Activated B cell treated with CpG ODN at 0.5 μM for 24 hours (primary cell): Measurements from ENCODE around the gene MVK. TPM values are rescaled to one million over a fixed set of nuclear protein-coding genes. Genes with fewer than 3 reads are reported as not detected.

Experiments
- ATAC-seq: fragments of 200-7000 bp; cut with Tn5 transposase; one replicate; pipeline ENCODE4 v1.10.0; 2021; ENCODE audit warnings: low read depth, mild to moderate bottlenecking, moderate library complexity
- CTCF ChIA-PET: fragments of 350-600 bp; sonication (Branson Sonifier 250); formaldehyde crosslinking; loops from one replicate; lab custom pipeline; 2021; ENCODE audit warnings: antibody characterized with exemption; lab: Charles Lee
- POLR2A ChIA-PET: fragments of 350-600 bp; sonication (Branson Sonifier 250); formaldehyde crosslinking; loops from one replicate; lab custom pipeline; 2021; ENCODE audit warnings: antibody characterized with exemption; lab: Charles Lee
- DNase-seq: peaks from one replicate; pipeline ENCODE4 v3.0.0; 2022
- H3K27ac Mint-ChIP-seq: one replicate; pipeline ENCODE4 v1.8.0; 2020; ENCODE audit warnings: mixed read lengths
- H3K27me3 Mint-ChIP-seq: one replicate; pipeline ENCODE4 v1.8.0; 2021; ENCODE audit warnings: mixed read lengths
- H3K36me3 Mint-ChIP-seq: one replicate; pipeline ENCODE4 v1.8.0; 2021; ENCODE audit warnings: low read depth, mixed read lengths
- H3K4me1 Mint-ChIP-seq: one replicate; pipeline ENCODE4 v1.8.0; 2021; ENCODE audit warnings: mixed read lengths
- H3K4me3 Mint-ChIP-seq: one replicate; pipeline ENCODE4 v1.8.0; 2020; ENCODE audit warnings: mild to moderate bottlenecking, mixed read lengths
- H3K9me3 Mint-ChIP-seq: one replicate; pipeline ENCODE4 v1.8.0; 2020; ENCODE audit warnings: mixed read lengths
- intact Hi-C: fragments of 100-400 bp; cut with micrococcal nuclease; formaldehyde crosslinking; loops from one replicate; pipeline ENCODE4 v1.15.1; 2024
- total RNA-seq: library from RNA; stranded (reverse); gene quantifications from 2 replicates; pipeline ENCODE4 v1.2.3, GENCODE V29; 2022
- TF ChIP-seq, protein P1 (sequence below): fragments of 200-600 bp; IDR thresholded peaks from one replicate; pipeline ENCODE4 v1.8.0; 2022; ENCODE audit warnings: antibody characterized with exemption, mild to moderate bottlenecking

Gene MVK
- 28.5 and 30.3 TPM in 2 replicates for total RNA-seq

DNA sequence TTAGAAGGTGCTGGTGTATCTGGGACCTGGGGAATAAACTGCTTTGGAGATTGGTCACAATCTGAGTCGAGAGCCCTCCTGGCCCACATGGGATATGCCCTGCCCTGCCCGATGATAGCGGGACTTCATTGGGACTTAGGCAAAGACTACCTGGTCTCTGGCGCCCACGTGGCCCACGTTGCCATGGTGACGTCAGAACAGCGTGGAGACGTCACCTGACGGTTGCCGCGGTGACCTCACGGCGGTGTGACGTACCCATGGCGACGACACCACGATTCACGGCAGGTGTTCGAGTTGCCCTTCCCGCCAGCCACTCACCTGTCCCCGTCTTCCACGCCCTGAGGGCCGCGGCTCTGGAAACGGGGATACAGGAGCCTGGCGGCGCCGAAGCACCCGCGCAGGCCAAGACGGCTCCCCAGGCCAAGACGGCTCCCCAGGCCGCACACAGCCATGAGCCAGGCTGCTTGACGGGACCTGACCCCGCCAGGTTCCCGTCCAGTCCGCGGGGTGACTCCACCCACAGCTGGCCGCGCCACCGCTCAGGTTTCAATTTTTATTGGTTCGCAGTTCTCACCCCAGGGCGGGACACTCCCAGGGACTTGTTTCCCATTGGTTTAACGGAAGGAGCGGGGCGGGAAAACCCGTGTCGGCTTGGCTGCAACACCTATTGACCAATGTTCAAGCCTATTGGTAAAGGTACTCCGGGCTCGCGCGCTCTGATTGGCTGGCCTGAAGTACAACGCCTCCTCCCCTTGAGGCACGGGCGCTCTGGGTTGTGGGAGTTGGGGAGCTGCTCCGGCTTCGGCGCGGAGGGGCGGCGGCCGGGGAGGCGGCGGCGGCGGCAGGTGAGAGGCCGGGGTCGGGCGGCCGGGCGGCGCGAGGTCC is at the start of gene MVK, which contains the start of gene MMAB:
Gene MVK (plus strand): TSS at position 766 of the 885 bp plus-strand sequence. CDS start 1,029 bp downstream, outside the sequence.
Gene MMAB (minus strand): TSS at position 476 of the 885 bp plus-strand sequence. CDS start 24 bp downstream, at position 452.
- Mint-ChIP-seq H3K27ac (peak within 1 kb of the TSS; percentile 90), H3K27me3 (no peaks in the 10 kb centered on the region), H3K36me3 (peaks cover 59% of the 10 kb centered on the region), H3K4me1 (peaks cover 25% of the 10 kb centered on the region), H3K9me3 (no peaks in the 10 kb centered on the region), H3K4me3 (peak within 1 kb of the TSS; percentile 93)
- ChIA-PET CTCF (interaction anchor here (1.3 kb wide), 3 partner anchors 24 to 201 kb away, joined by 3 to 7 read pairs (median 3); no protein-coding TSS in a partner anchor), POLR2A (interaction anchor here (0.6 to 1.5 kb wide), 5 partner anchors 11 to 147 kb away, joined by 3 to 6 read pairs (median 5); partner anchors contain the start of genes KCTD10 and UBE3B)
- peak; percentile 94 for ATAC-seq
- TF ChIP-seq, protein P1, sequence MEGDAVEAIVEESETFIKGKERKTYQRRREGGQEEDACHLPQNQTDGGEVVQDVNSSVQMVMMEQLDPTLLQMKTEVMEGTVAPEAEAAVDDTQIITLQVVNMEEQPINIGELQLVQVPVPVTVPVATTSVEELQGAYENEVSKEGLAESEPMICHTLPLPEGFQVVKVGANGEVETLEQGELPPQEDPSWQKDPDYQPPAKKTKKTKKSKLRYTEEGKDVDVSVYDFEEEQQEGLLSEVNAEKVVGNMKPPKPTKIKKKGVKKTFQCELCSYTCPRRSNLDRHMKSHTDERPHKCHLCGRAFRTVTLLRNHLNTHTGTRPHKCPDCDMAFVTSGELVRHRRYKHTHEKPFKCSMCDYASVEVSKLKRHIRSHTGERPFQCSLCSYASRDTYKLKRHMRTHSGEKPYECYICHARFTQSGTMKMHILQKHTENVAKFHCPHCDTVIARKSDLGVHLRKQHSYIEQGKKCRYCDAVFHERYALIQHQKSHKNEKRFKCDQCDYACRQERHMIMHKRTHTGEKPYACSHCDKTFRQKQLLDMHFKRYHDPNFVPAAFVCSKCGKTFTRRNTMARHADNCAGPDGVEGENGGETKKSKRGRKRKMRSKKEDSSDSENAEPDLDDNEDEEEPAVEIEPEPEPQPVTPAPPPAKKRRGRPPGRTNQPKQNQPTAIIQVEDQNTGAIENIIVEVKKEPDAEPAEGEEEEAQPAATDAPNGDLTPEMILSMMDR = no peak
- intact Hi-C loops = loop anchor here (1.0 to 10.0 kb wide), 9 partner anchors 96 to 1811 kb away; partner anchors contain the start of genes ATP2A2, FAM222A, GLTP and ISCU
- peak; percentile 92 for DNase-seq

DNA sequence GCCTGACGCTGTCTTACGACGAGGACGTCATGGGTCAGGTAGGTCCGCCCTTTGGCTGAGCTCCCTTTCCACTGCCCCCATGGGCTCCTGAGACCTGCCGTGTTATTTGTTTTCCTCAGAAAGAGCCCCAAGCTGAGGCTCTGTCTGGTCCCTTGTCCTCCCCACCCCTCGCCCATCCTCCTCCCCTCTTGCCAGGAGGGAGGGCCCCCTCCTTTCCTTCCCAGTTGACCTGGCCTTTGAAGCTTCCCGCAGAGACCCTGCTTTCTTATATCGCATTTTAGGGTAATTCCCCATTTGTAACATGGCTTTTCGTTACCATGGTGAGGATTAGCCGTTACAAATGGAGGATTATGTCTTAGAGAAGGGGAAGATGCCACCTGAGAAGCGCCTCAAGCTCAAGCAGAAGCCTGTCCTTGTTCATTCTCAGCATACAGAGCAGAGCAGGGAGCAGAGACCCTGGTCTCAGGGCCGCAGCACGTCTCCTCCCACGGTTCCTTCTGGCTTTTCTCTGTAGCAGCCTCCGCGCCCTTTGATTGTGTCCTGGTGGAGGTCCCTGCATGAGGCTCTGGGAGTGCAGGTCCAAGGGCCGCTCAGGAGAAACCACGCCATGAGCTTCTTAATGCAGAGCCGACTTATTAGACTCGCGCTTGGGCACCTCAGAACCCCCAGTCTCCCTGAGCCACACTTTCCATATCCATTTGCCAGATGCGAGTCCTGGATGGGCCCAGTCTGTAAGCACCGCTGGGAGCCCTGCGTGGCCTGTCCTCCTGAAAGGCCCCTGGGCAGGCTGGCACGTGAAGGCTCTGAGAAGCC is 48.9 kb upstream of the MVK start:
- H3K4me1 Mint-ChIP-seq = no peaks in the 10 kb centered on the region
- no peak for ATAC-seq
- ChIA-PET CTCF (no interaction called here), POLR2A (interaction anchor here (0.6 kb wide), 2 partner anchors 306 to 1109 kb away, joined by 3 to 5 read pairs; no protein-coding TSS in a partner anchor)
- H3K36me3 Mint-ChIP-seq = peaks cover 88% of the 10 kb centered on the region
- no peak for DNase-seq
- no peak overlapping the region for H3K27ac Mint-ChIP-seq
- intact Hi-C loops = no loop called here
- TF ChIP-seq, protein P1 = no peak
- H3K9me3 Mint-ChIP-seq = no peaks in the 10 kb centered on the region
- no peak overlapping the region for H3K4me3 Mint-ChIP-seq
- no peaks in the 10 kb centered on the region for H3K27me3 Mint-ChIP-seq

DNA sequence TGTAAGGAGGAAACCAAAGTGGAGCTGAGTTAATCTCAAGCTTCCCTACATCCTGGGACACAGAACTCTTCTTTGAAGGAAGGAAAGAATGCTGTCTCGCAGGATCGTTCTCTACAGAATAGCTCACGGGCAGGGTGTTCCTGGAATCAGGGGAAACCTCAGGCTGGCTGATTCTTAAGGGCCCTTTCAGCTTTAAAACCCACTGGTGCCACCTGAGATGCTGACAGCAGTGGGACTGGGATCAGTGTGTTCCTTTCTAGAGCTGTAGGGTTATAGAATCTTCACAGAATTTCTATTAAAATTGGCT is 48.4 kb upstream of the MVK start:
- no peak overlapping the region for H3K4me3 Mint-ChIP-seq
- peaks cover 88% of the 10 kb centered on the region for H3K36me3 Mint-ChIP-seq
- TF ChIP-seq, protein P1 = no peak
- no peaks in the 10 kb centered on the region for H3K9me3 Mint-ChIP-seq
- H3K27me3 Mint-ChIP-seq = no peaks in the 10 kb centered on the region
- no peak for ATAC-seq
- ChIA-PET CTCF (no interaction called here), POLR2A (no interaction called here)
- H3K4me1 Mint-ChIP-seq = no peaks in the 10 kb centered on the region
- H3K27ac Mint-ChIP-seq = no peak overlapping the region
- intact Hi-C loops = no loop called here
- DNase-seq = no peak

DNA sequence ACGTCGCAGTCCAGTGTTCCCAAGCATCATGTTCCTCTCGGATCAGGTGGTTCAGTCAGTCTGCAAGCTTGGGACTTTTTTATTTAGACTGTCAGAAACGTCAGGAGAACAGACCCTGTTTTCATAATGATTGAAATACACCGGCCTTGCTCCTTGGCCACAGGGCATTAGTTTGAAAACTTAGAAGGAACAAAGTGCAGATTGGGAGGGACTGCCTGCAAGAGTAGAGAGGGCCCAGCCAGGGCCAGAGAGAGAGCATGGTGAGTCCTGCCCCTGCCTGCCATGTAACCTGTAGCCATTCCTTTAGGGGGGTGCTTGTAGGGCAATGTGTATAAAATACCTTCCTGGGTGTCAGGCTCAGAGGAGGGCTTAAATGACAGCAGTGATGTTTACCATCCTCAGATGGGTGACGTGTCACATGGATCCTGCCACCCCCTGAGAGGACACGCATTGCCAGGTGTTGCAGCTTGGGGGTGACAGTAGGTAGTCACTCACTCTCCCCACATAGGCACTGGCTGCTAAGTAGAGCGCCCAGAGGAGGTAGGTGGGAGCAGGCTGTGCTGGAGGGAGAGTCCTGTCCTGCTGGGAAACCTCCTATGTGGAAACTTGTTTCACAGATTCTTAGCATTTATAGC is 46.0 kb upstream of the MVK start:
- ChIA-PET CTCF (no interaction called here), POLR2A (no interaction called here)
- intact Hi-C loops = no loop called here
- H3K9me3 Mint-ChIP-seq = no peaks in the 10 kb centered on the region
- no peaks in the 10 kb centered on the region for H3K4me1 Mint-ChIP-seq
- TF ChIP-seq, protein P1 = no peak
- no peak overlapping the region for H3K27ac Mint-ChIP-seq
- peaks cover 84% of the 10 kb centered on the region for H3K36me3 Mint-ChIP-seq
- no peak for ATAC-seq
- no peak for DNase-seq
- H3K4me3 Mint-ChIP-seq = no peak overlapping the region
- H3K27me3 Mint-ChIP-seq = no peaks in the 10 kb centered on the region
